NCI-H146 treated with DMSO at 0.1 percent for 48 hours (cell line): ENCODE results near the gene OR2T29.
"Not testable (repeated sequence)": the region's sequence is repeated elsewhere in the genome, so short reads cannot be mapped to it uniquely, and the experiment has no call there.

Source experiments
- DNase-seq: peaks from one replicate; lab custom pipeline; 2025; ENCODE audit not compliant: unreplicated experiment; lab: John Stamatoyannopoulos, UW

The OR2T29 gene, protein sequence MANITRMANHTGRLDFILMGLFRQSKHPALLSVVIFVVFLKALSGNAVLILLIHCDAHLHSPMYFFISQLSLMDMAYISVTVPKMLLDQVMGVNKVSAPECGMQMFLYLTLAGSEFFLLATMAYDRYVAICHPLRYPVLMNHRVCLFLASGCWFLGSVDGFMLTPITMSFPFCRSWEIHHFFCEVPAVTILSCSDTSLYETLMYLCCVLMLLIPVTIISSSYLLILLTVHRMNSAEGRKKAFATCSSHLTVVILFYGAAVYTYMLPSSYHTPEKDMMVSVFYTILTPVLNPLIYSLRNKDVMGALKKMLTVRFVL

GRCh38 chr1:248562672-248563071, at the start of gene OR2T29:
Gene OR2T29 (minus strand): TSS chr1:248562772. CDS start chr1:248559491, 3,281 bp downstream.
- DNase-seq = not testable (repeated sequence)

GRCh38 chr1:248611883-248612414, 49.4 kb upstream of the OR2T29 start:
- no peak for DNase-seq

DNA sequence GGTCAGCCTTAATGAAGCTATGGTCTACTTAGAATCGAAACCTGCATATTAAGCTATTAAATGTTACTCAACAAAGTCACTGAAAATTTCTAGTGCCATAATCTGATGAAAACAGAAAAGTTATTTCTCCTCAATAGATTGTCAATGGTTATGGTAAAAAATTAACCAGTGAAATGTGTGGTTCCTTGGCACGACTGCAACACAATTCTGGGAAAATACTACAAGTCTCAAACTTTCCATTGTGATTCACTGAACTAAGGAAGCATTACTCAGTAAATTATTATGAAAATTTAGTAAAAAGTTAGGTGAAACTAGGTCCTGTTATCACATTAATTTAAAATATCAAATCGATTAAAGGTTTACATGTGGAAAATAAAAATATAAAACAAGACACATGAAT, 47.7 kb upstream of the OR2T29 start:
- no peak for DNase-seq

- DNase-seq = no peak
These were observed 36.8 kb upstream of the OR2T29 start for GRCh38 chr1:248599396-248599795.

DNA sequence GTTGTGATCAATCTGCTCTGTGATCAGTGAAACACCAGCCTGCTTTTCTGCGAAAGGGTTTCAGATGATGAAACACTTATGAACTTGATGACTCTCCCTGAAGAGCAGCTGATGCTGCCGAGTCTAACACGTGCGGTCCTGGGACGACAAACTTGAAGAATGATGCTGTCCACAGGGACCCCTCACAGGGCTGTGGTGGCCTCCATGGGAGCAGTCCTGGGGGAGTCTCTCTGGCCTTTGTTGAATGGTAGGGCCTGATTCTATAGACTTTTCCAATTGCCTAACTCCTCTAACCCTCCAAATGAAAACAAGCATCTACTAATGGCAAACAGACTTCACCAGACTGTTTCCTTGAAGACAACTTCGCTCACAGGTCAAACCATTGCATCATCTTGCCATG, 35.0 kb upstream of the OR2T29 start, which contains the start of gene OR2T10:
OR2T10 (minus strand) TSS at position 112 of the 400 bp plus-strand sequence. CDS start 3,932 bp downstream, outside the sequence.
- DNase-seq = no peak

GRCh38 chr1:248596615-248597014, 34.0 kb upstream of the OR2T29 start:
- DNase-seq = no peak

GRCh38 chr1:248593226-248593625, 30.7 kb upstream of the OR2T29 start:
- no peak for DNase-seq

DNA sequence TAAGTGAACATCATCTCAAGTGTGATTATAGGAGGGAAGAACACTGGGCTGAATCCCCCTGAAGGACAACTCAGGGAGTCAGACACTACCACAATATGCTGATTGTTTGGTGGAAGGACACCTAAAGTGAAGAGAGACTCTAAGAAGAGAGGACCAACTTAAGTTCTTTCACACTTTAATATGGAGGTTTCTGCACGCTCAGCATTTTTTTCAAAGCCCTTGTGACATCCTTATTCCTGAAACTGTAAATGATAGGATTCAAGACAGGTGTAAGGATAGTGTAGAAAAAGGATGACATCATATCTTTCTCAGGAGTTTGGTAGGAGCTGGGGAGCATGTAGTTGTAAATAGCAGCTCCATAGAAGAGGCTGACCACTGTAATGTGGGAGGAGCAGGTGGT, 30.1 kb upstream of the OR2T29 start:
- DNase-seq = no peak

DNA sequence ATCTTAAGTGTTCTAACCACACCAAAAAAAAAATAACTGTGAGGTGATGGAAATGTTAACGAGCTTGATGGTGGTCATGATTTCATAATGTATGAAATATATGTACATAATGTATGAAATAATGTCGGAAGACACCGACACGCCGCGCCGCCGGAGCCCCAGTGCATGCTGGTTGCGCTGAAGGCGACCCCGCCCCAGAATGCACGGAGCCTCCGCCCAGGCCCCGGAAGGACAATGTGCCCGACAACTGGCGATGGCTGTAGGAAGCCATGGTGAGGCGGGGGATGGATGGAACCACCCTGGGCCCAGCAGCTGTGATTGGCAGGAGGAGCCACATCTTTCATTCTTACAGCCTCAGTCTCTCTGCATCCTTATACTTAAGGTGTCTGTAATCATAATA, 27.5 kb upstream of the OR2T29 start:
- no peak for DNase-seq

GRCh38 chr1:248589334-248589733, 26.8 kb upstream of the OR2T29 start:
- DNase-seq = no peak

DNA sequence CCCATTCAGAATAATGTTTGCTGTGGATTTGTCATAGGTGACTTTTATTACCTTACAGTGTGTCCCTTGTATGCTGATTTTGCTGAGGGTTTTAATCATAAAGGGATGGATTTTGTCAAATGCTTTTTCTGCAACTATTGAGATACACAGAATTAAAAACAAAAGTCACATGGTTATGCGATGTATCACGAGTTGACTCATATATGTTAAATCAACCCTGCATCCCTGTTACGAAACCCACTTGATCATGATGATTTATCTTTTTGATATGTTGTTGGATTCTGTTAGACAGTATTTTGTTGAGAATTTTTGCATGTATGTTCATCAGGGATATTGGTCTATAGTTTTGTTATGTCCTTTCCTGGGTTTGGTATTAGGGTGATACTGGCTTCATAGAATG, 22.7 kb upstream of the OR2T29 start:
- no peak for DNase-seq

GRCh38 chr1:248576260-248576980, 13.8 kb upstream of the OR2T29 start:
- no peak for DNase-seq

DNA sequence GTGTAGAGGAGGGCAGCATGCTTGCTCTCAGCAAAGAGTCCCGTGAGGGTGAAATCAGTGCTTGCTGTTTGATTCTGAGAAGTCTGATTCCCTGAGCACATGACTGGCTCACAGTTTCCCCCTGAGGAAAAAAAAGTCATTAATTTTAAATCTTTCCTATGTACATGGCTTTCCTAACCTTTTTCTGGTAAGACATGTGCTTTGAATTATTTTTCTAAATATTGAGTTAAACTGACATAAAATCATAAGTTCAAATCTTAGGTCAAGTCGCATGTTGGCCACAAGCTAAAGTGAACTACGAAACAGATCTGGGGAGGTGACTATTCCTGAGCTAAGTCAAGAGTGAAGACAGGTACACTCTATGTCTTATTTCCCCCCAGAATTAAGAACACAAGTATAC, 12.1 kb upstream of the OR2T29 start, which contains the start of gene OR2T34:
OR2T34 (minus strand) TSS at position 101 of the 400 bp plus-strand sequence; CDS start at position 101, 0 bp downstream.
- not testable (repeated sequence) for DNase-seq

DNA sequence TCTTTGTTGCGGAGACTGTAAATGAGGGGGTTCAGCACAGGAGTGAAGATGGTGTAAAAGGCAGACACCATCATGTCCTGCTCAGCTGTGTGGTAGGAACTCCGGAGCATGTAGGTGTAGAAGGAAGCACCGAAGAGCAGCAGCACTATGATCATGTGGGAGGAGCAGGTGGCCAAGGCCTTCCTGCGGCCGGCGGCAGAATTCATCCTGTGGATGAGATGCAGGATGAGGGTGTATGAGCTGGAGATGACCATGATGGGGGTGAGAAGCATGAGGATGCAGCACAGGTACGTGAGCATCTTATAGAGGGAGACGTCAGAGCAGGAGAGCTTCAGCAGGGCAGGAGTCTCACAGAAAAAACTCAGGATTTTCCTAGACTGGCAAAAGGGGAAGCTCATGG, 11.3 kb upstream of the OR2T29 start:
- not testable (repeated sequence) for DNase-seq

DNA sequence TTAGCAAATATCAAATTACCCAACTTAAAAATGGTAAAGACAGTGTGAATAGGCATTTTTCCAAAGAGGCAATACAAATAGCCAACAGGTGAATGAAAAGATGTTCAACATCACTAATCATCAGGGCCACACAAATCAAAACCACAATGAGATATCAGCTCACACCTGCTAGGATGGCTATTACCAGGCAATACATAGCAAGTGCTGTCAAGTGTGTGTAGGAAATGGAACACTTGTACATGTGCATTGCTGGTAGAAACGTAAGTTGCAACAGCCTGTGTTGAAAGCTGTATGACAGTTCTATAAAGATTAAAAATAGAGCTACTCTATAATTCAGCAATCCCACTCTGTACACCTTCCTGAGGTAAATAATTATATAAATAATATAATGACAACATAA, 9.5 kb upstream of the OR2T29 start:
- not testable (repeated sequence) for DNase-seq

- not testable (repeated sequence) for DNase-seq
These were observed 8.2 kb upstream of the OR2T29 start for GRCh38 chr1:248570811-248571210.

DNA sequence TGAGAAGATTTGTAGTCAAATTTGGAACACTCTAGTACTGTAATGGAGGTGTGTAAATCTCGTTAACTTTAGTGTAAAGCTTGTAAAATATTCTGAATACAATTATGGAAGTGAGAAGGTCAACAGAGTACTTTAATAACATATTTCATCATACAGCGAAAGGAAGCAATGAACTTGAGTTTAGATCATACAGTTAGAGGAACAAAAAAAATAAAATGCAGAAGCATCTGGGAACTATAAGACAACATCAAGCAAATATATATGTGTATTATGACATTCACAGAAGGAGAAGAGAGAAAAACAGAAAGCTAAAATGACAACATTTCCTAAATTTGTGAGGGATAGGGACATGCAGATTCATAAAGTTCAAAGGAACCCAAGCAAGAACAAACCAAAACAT, 6.5 kb upstream of the OR2T29 start:
- DNase-seq = not testable (repeated sequence)

GRCh38 chr1:248565530-248566373, 3.2 kb upstream of the OR2T29 start:
- DNase-seq = not testable (repeated sequence)

DNA sequence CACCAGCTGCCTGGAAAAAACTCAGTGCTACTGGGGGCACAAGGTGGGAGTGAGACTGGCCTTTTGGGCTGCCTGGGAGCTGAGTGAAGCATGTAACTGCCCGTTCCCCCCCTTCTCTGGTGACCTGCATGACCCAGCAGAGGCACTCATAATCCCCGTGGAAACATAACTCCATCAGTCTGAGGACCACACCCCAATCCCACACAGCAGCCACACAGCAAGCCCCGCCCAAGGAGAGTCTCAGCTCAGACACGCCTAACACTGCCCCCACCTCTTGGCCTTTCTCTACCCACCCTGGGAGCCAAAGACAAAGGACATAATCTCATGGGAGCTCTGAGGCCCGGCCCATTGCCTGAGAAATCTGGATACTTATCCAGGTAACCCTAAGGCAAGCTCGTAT, 11.5 kb downstream of the OR2T29 start:
- DNase-seq = not testable (repeated sequence)

DNA sequence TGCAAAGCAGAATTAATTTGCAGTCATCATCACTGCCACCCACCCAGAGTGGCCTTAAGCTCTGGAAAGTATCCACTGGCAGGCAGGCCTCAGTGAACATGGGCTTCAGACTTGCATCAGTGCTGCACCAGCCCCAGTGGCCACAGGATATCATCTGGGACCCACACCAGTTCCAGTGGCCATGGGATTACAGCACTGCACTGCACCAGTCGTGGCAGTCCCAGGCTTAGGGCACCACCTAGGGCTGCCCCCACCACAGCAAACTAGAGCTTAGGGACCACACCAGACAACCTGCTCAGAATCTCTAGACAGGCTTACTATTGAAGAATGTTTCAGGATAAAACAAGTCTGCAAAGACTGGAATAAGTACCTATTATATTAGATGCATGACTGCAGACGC, 15.2 kb downstream of the OR2T29 start:
- DNase-seq = not testable (repeated sequence)

DNA sequence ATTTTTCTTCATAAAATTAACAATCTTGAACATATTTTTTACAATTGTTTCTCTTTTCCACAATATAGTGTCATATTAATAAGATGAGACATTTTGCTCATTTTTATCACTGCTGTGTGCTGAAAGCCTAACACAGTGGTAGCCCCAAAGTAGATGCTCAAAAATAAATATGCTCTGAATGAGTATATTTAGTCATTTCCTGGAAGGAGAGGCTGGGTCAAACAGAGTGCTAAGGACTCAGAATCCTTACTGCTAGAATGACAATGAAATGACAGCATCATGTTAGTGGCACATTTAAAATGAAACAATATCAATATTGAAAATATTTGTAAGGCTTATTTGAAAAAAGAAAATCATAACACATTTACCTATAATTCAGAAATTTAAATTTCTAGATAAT, 25.1 kb downstream of the OR2T29 start:
- not testable (repeated sequence) for DNase-seq
